HEK293T (cell line): ENCODE measurements around the gene HTRA3.

ENCODE experiments used
- ARNT ChIP-seq: fragments of 450-650 bp; IDR thresholded peaks from 2 replicates; pipeline ENCODE4 v1.6.1; 2017; ENCODE audit warnings: mild to moderate bottlenecking
- BHLHE40 ChIP-seq: fragments of 450-650 bp; IDR thresholded peaks from 2 replicates; pipeline ENCODE4 v1.6.1; 2016; ENCODE audit warnings: mild to moderate bottlenecking, moderate library complexity, borderline replicate concordance
- CTBP1 ChIP-seq: fragments of 450-650 bp; IDR thresholded peaks from 2 replicates; pipeline ENCODE4 v1.6.1; 2016; ENCODE audit warnings: borderline replicate concordance
- ELF4 ChIP-seq: fragments of 450-650 bp; IDR thresholded peaks from 2 replicates; pipeline ENCODE4 v1.6.1; 2017; ENCODE audit warnings: antibody characterized with exemption
- FOXA1 ChIP-seq: fragments of 450-650 bp; IDR thresholded peaks from 2 replicates; pipeline ENCODE4 v1.6.1; 2016; ENCODE audit warnings: mild to moderate bottlenecking
- FOXK2 ChIP-seq: fragments of 450-650 bp; IDR thresholded peaks from 2 replicates; pipeline ENCODE4 v1.6.1; 2016; ENCODE audit warnings: mild to moderate bottlenecking
- FOXM1 ChIP-seq: fragments of 450-650 bp; IDR thresholded peaks from 2 replicates; pipeline ENCODE4 v1.6.1; 2017; ENCODE audit warnings: mild to moderate bottlenecking, borderline replicate concordance
- HDGF ChIP-seq: fragments of 450-650 bp; IDR thresholded peaks from 2 replicates; pipeline ENCODE4 v1.6.1; 2017; ENCODE audit warnings: antibody characterized with exemption, borderline replicate concordance
- LEF1 ChIP-seq: fragments of 450-650 bp; IDR thresholded peaks from 2 replicates; pipeline ENCODE4 v1.6.1; 2017; ENCODE audit warnings: mild to moderate bottlenecking, borderline replicate concordance
- PKNOX1 ChIP-seq: fragments of 450-650 bp; IDR thresholded peaks from 2 replicates; pipeline ENCODE4 v1.6.1; 2016
- SP1 ChIP-seq: fragments of 450-650 bp; IDR thresholded peaks from 2 replicates; pipeline ENCODE4 v1.6.1; 2017
- SUZ12 ChIP-seq: fragments of 450-650 bp; IDR thresholded peaks from 2 replicates; pipeline ENCODE4 v1.6.1; 2016; ENCODE audit warnings: mild to moderate bottlenecking
- TARDBP ChIP-seq: fragments of 450-650 bp; IDR thresholded peaks from 2 replicates; pipeline ENCODE4 v1.6.1; 2016
- ZNF384 ChIP-seq: fragments of 450-650 bp; IDR thresholded peaks from 2 replicates; pipeline ENCODE4 v1.6.1; 2016

GRCh38 chr4:8312069-8312445 is 42.5 kb downstream of the HTRA3 start:
- TF ChIP-seq TARDBP (no peak), FOXA1 (no peak), PKNOX1 (no peak), ARNT (no peak), SP1 (no peak), ELF4 (no peak), CTBP1 (no peak), FOXK2 (no peak), FOXM1 (no peak), HDGF (no peak), SUZ12 (no peak), ZNF384 (no peak), BHLHE40 (no peak), LEF1 (no peak)
